GM12878 (cell line): ENCODE measurements around the gene APLP2. TPM values are rescaled to one million over a fixed set of nuclear protein-coding genes. Genes with fewer than 3 reads are reported as not detected.

ENCODE experiments used
- GATAD2B ChIP-seq: fragments of 450-650 bp; conservative IDR thresholded peaks from 2 replicates; pipeline ENCODE4 v1.6.1; 2017; ENCODE audit warnings: low read depth, mild to moderate bottlenecking, moderate library complexity
- KAT2A ChIP-seq: conservative IDR thresholded peaks from 2 replicates; pipeline ENCODE4 v1.6.1; 2011; ENCODE audit warnings: low read depth, low read length; ENCODE audit not compliant: control insufficient read depth
- KLF5 ChIP-seq: fragments of 450-650 bp; IDR thresholded peaks from 2 replicates; pipeline ENCODE4 v1.6.1; 2014; ENCODE audit warnings: mild to moderate bottlenecking; ENCODE audit not compliant: partially characterized antibody
- LARP7 ChIP-seq: fragments of 450-650 bp; IDR thresholded peaks from 2 replicates; pipeline ENCODE4 v1.6.1; 2017; ENCODE audit warnings: mild to moderate bottlenecking
- POLR2A ChIP-seq: IDR thresholded peaks from 2 replicates; pipeline ENCODE4 v1.6.1; 2011; ENCODE audit warnings: low read depth, mild to moderate bottlenecking, low read length
- RB1 ChIP-seq: fragments of 450-650 bp; formaldehyde crosslinking; IDR thresholded peaks from 2 replicates; pipeline ENCODE4 v1.6.1; 2017; ENCODE audit warnings: mild to moderate bottlenecking, borderline replicate concordance
- TCF7 ChIP-seq: IDR thresholded peaks from 2 replicates; pipeline ENCODE4 v1.6.1; 2014; ENCODE audit warnings: antibody characterized with exemption, borderline replicate concordance
- polyA plus RNA-seq, 11 experiments: library from polyadenylated mRNA; depleted of rRNA in 4 of 11; unstranded in 6 of 11; stranded (reverse) in 5 of 11; fragments of >200 nt; fragmentation: Nextera tagmentation in 4 of 11; fragmentation: Illumina TruSeq in 1 of 11; extraction: Ambion mirVana in 4 of 11; extraction: Trizol in 1 of 11; gene quantifications; 1 replicate in 1 of 11; 2 replicates in 10 of 11; pipeline versions ENCODE4 v1.2.1 to v1.2.3, GENCODE V29; 2011 to 2016; ENCODE audit warnings: inconsistent platforms in 2 of 11, missing spikeins in 2 of 11, low read depth in 1 of 11
- total RNA-seq, 4 experiments: library from RNA; depleted of rRNA in 3 of 4; stranded (reverse); fragments of >200 nt in 3 of 4; fragmentation: Illumina TruSeq in 1 of 4; extraction: Trizol in 1 of 4; gene quantifications; 2 replicates each; pipeline versions ENCODE4 v1.2.1 to v1.2.3, GENCODE V29; 2013 to 2021
- TF ChIP-seq, protein P1 (sequence below): fragments of 450-650 bp; IDR thresholded peaks from 2 replicates; pipeline ENCODE4 v1.6.1; 2017; ENCODE audit warnings: mild to moderate bottlenecking, moderate library complexity

APLP2 gene
- total and polyA plus RNA-seq, 10 of the 15 experiments (the other 5 are each of a cell fraction or from before 2014, with no cell fraction given), result 2.3 to 38.8 (median 21.3) TPM

DNA sequence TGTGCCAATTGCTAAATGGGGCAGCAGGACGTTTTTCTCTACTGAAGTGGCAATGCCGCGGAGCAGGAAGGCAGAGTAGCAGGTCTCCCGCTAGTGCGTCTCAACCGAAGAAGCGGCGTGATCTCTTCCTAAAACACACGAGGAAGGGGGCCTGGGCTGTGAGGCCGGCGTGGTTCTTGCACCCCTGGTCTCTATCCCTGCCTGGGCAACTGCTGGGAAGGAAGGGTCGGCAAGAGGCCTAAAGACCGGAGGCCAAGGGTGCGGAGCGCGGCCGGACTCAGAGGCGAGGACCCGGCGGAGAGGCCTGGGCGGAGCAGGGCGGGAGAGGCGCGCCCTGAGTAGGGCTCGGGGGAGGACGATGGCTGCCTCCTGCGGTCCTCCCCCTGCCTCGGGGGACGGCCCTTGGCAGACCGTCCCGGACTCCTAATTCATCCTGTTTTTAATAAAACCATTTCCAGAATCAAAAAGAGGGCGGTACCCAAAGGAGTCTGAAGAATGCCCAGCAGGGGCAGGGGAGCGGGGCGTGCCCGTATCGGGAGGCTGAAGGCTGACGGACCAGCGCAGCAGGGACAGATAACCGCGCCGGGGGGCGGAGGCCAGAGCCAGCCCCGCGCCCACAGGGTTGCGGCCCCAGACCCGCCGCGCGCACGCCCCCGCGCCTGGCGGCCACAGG lies 572 bp upstream of the APLP2 start (continued):
- TF ChIP-seq, protein P1, sequence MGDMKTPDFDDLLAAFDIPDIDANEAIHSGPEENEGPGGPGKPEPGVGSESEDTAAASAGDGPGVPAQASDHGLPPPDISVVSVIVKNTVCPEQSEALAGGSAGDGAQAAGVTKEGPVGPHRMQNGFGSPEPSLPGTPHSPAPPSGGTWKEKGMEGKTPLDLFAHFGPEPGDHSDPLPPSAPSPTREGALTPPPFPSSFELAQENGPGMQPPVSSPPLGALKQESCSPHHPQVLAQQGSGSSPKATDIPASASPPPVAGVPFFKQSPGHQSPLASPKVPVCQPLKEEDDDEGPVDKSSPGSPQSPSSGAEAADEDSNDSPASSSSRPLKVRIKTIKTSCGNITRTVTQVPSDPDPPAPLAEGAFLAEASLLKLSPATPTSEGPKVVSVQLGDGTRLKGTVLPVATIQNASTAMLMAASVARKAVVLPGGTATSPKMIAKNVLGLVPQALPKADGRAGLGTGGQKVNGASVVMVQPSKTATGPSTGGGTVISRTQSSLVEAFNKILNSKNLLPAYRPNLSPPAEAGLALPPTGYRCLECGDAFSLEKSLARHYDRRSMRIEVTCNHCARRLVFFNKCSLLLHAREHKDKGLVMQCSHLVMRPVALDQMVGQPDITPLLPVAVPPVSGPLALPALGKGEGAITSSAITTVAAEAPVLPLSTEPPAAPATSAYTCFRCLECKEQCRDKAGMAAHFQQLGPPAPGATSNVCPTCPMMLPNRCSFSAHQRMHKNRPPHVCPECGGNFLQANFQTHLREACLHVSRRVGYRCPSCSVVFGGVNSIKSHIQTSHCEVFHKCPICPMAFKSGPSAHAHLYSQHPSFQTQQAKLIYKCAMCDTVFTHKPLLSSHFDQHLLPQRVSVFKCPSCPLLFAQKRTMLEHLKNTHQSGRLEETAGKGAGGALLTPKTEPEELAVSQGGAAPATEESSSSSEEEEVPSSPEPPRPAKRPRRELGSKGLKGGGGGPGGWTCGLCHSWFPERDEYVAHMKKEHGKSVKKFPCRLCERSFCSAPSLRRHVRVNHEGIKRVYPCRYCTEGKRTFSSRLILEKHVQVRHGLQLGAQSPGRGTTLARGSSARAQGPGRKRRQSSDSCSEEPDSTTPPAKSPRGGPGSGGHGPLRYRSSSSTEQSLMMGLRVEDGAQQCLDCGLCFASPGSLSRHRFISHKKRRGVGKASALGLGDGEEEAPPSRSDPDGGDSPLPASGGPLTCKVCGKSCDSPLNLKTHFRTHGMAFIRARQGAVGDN, result no peak
- TF ChIP-seq GATAD2B (no peak; the same call in none of the 2 replicates), LARP7 (peak; percentile 29), RB1 (peak; percentile 60; the same call in 1 of the 2 replicates), KLF5 (no peak), TCF7 (no peak), POLR2A (no peak), KAT2A (no peak)
